Measurements from ENCODE around the gene TTI1. TPM values are rescaled to one million over a fixed set of nuclear protein-coding genes. Genes with fewer than 3 reads are reported as not detected.

Gene TTI1
- total and polyA plus RNA-seq, 2 of the 13 experiments (the other 11 are each of a cell fraction or from before 2014, with no cell fraction given), result 22.9 to 39.8 TPM

DNA sequence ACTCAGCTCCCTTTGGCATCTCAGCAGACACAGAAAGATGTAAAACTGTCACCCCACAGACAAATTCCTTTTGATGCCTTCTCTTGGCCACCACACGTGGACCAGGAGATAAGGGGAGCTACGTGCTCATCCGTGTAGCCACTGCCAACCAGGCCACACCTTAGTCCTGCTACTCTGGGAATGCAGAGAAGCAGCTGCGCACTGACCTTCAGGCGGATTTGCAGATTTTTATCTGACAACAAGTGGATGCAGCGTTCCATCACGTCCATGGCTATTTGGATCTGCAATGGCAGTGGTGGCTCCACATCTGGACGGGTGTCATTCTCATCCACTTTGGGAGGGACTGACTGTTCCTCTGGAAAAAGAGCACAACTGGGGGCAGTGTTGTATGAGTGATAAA is 30.8 kb downstream of the TTI1 start:
- no peak overlapping the region for H3K4me3 ChIP-seq (replicated peaks in 1 of 3; ENCODE audit: insufficient read depth in 1 of 3, low read depth in 2 of 3, low read length in 3 of 3)
- ChIA-PET POLR2A (no interaction called here), CTCF (ENCODE audit: low intra/inter-chr PET ratio, low total read pairs) (no interaction called here)
- H3K4me1 ChIP-seq (ENCODE audit: insufficient read depth, low read length), result no peaks in the 10 kb centered on the region
- no peak overlapping the region for H2AFZ ChIP-seq (ENCODE audit: low read length)
- no TSS peak for BruUV-seq (replicated peaks)
- in situ Hi-C loops (cut with HindIII; ENCODE audit: extremely low pct_ligation_motif_present, low pct_unique_long_range_greater_than_20kb) (no loop called here), intact Hi-C loops (cut with micrococcal nuclease; ENCODE audit: unreplicated experiment) (no loop called here)
- 98% methylated on average over 8 of the region's 8 CpGs for WGBS (ENCODE audit: low lambda C conversion rate)
- no peaks in the 10 kb centered on the region for H3K9me3 ChIP-seq (ENCODE audit: low read length)
- H3K4me2 ChIP-seq (ENCODE audit: low read depth, low read length), result no peak overlapping the region
- H4K20me1 ChIP-seq (ENCODE audit: insufficient read depth, low read length), result no peaks in the 10 kb centered on the region
- FAIRE-seq (no peak), ATAC-seq (no peak), DNase-seq (ENCODE audit: low spot score) (no peak)
- no peaks in the 10 kb centered on the region for H3K79me2 ChIP-seq (ENCODE audit: insufficient read depth, low read length)
- no peak overlapping the region for H3K9ac ChIP-seq (ENCODE audit: insufficient read depth, low read depth, low read length)
- peaks cover 44 to 93% of the 10 kb centered on the region in 2 experiments for H3K36me3 ChIP-seq (replicated peaks in 1 of 2; ENCODE audit: control insufficient read depth in 1 of 2, insufficient read depth in 2 of 2, low read length in 2 of 2)
- no peak overlapping the region for H3K27ac ChIP-seq (ENCODE audit: extremely low read length, insufficient read depth, low read length)
- H3K27me3 ChIP-seq (ENCODE audit: control insufficient read depth in 1 of 2, insufficient read depth in 2 of 2, low read length in 2 of 2), result no peaks in the 10 kb centered on the region
- TF ChIP-seq ZNF691 (CRISPR knock-in tag; IDR thresholded peaks at IDR 0.05; ENCODE audit: borderline replicate concordance, low read depth) (no peak), E2F2 (CRISPR knock-in tag; IDR thresholded peaks at IDR 0.05; ENCODE audit: borderline replicate concordance) (no peak), FOXA3 (CRISPR knock-in tag; IDR thresholded peaks at IDR 0.05) (no peak), ZNF737 (CRISPR knock-in tag; IDR thresholded peaks at IDR 0.05; ENCODE audit: borderline replicate concordance) (no peak), RELA (CRISPR knock-in tag; IDR thresholded peaks at IDR 0.05) (no peak), TGIF2 (CRISPR knock-in tag; IDR thresholded peaks at IDR 0.05) (no peak), THAP8 (CRISPR knock-in tag; IDR thresholded peaks at IDR 0.05; ENCODE audit: borderline replicate concordance) (no peak), IKZF1 (IDR thresholded peaks at IDR 0.05) (no peak)
- TF ChIP-seq, protein P1, sequence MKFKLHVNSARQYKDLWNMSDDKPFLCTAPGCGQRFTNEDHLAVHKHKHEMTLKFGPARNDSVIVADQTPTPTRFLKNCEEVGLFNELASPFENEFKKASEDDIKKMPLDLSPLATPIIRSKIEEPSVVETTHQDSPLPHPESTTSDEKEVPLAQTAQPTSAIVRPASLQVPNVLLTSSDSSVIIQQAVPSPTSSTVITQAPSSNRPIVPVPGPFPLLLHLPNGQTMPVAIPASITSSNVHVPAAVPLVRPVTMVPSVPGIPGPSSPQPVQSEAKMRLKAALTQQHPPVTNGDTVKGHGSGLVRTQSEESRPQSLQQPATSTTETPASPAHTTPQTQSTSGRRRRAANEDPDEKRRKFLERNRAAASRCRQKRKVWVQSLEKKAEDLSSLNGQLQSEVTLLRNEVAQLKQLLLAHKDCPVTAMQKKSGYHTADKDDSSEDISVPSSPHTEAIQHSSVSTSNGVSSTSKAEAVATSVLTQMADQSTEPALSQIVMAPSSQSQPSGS (CRISPR knock-in tag; IDR thresholded peaks at IDR 0.05), result no peak

Measured in HepG2 (cell line).